HCT116 (cell line): Measurements from ENCODE around the gene SHANK1.

Source experiments
- CTCF ChIP-seq, 3 experiments: fragments of 200-600 bp in 1 of 3; sonication (generic) in 1 of 3; IDR thresholded peaks in 2 of 3; conservative IDR thresholded peaks in 1 of 3; 2 replicates each; pipeline ENCODE4 v1.5.1; 2012 to 2017; ENCODE audit warnings: low read depth in 2 of 3, low read length in 2 of 3, antibody characterized with exemption in 1 of 3, borderline replicate concordance in 1 of 3, control low read depth in 1 of 3, mild to moderate bottlenecking in 1 of 3, mixed read lengths in 1 of 3, mixed run types in 1 of 3, moderate library complexity in 1 of 3; ENCODE audit not compliant: insufficient read depth in 1 of 3
- EGR1 ChIP-seq: IDR thresholded peaks from 2 replicates; pipeline ENCODE4 v1.6.1; 2012; ENCODE audit warnings: low read depth
- EZH2 ChIP-seq: fragments of 200-600 bp; sonication (generic); IDR thresholded peaks from 2 replicates; pipeline ENCODE4 v1.6.1; 2017; ENCODE audit warnings: antibody characterized with exemption, mixed run types
- MAX ChIP-seq: IDR thresholded peaks from 2 replicates; pipeline ENCODE4 v1.6.1; 2012
- POLR2A ChIP-seq: IDR thresholded peaks from 2 replicates; pipeline ENCODE4 v1.7.0; 2011; ENCODE audit warnings: borderline replicate concordance; ENCODE audit not compliant: insufficient read depth, insufficient read length; ENCODE audit errors: extremely low read depth
- POLR2AphosphoS5 ChIP-seq: IDR thresholded peaks from 2 replicates; pipeline ENCODE4 v1.6.1; 2011; ENCODE audit warnings: mild to moderate bottlenecking, low read depth, low read length, moderate library complexity
- ZNF274 ChIP-seq: fragments of 200-500 bp; sonication (Bioruptor generic); IDR thresholded peaks from 2 replicates; pipeline ENCODE4 v1.6.1; 2014; ENCODE audit warnings: mild to moderate bottlenecking, low read depth, low read length, inconsistent platforms

- TF ChIP-seq POLR2A (peak; percentile 62), CTCF (IDR thresholded peaks at IDR 0.05 in 2 of 3, conservative IDR thresholded peaks at IDR 0.05 in 1 of 3; ENCODE audit: borderline replicate concordance in 1 of 3, insufficient read depth in 1 of 3, low read depth in 2 of 3, low read length in 2 of 3) (peak; percentile 82 to 98 (median 91)), POLR2AphosphoS5 (peak; percentile 94), MAX (peak; percentile 89), ZNF274 (no peak), EZH2 (no peak), EGR1 (peak; percentile 95)
These were observed 5.1 kb upstream of the SHANK1 start for GRCh38 chr19:50724522-50725217.
